Mesendoderm (in vitro differentiated cells): ENCODE measurements around the gene KSR2.

Experiments
- DNase-seq: peaks from one replicate; pipeline ENCODE4 v3.0.0; 2013
- H2AK5ac ChIP-seq: 2 replicates; pipeline ENCODE4 v1.6.1; 2013; ENCODE audit warnings: low read length, inconsistent platforms
- H2BK120ac ChIP-seq: 2 replicates; pipeline ENCODE4 v1.6.1; 2013; ENCODE audit warnings: low read depth, mild to moderate bottlenecking, low read length, moderate library complexity, mixed read lengths
- H2BK15ac ChIP-seq: replicated peaks from 2 replicates; pipeline ENCODE4 v1.6.1; 2013; ENCODE audit warnings: low read depth, mild to moderate bottlenecking, moderate library complexity
- H2BK5ac ChIP-seq: 2 replicates; pipeline ENCODE4 v1.6.1; 2013; ENCODE audit warnings: low read length, inconsistent platforms
- H3K18ac ChIP-seq: 2 replicates; pipeline ENCODE4 v1.6.1; 2013; ENCODE audit warnings: mild to moderate bottlenecking, low read length, mixed read lengths
- H3K23ac ChIP-seq: one replicate; pipeline ENCODE4 v1.6.1; 2013; ENCODE audit warnings: low read length
- H3K27ac ChIP-seq: 2 replicates; pipeline ENCODE4 v1.5.1; 2013; ENCODE audit warnings: low read depth, mild to moderate bottlenecking, inconsistent platforms, low read length, moderate library complexity
- H3K27me3 ChIP-seq: 2 replicates; pipeline ENCODE4 v1.6.1; 2013; ENCODE audit warnings: low read length, control low read depth, mild to moderate bottlenecking, inconsistent platforms; ENCODE audit not compliant: insufficient read depth, poor library complexity
- H3K36me3 ChIP-seq: 2 replicates; pipeline ENCODE4 v1.6.1; 2013; ENCODE audit warnings: low read length, inconsistent platforms; ENCODE audit not compliant: control insufficient read depth, insufficient read depth
- H3K4ac ChIP-seq: one replicate; pipeline ENCODE4 v1.6.1; 2013; ENCODE audit warnings: low read depth, mild to moderate bottlenecking, low read length, moderate library complexity
- H3K4me1 ChIP-seq: 2 replicates; pipeline ENCODE4 v1.6.1; 2013; ENCODE audit warnings: low read depth, low read length, inconsistent platforms; ENCODE audit not compliant: control insufficient read depth
- H3K4me2 ChIP-seq: 2 replicates; pipeline ENCODE4 v1.6.1; 2013; ENCODE audit warnings: low read length
- H3K4me3 ChIP-seq: 2 replicates; pipeline ENCODE4 v1.5.1; 2013; ENCODE audit warnings: mild to moderate bottlenecking, low read length
- H3K56ac ChIP-seq: one replicate; pipeline ENCODE4 v1.6.1; 2013; ENCODE audit warnings: low read length
- H3K79me1 ChIP-seq: 2 replicates; pipeline ENCODE4 v1.6.1; 2013; ENCODE audit warnings: low read length, inconsistent platforms
- H3K79me2 ChIP-seq: 2 replicates; pipeline ENCODE4 v1.6.1; 2013; ENCODE audit warnings: mild to moderate bottlenecking, low read length; ENCODE audit not compliant: control insufficient read depth, insufficient read depth
- H3K9ac ChIP-seq: 2 replicates; pipeline ENCODE4 v1.6.1; 2013; ENCODE audit warnings: low read length, inconsistent platforms
- H4K5ac ChIP-seq: one replicate; pipeline ENCODE4 v1.6.1; 2013; ENCODE audit warnings: low read length
- H4K8ac ChIP-seq: one replicate; pipeline ENCODE4 v1.6.1; 2013; ENCODE audit warnings: low read depth, mild to moderate bottlenecking, control low read depth, low read length, moderate library complexity
- WGBS: extraction: QIAGEN DNeasy Blood & Tissue Kit; methylation state at CpG from one replicate; pipeline ENCODE4 v1.1.7; 2013; ENCODE audit warnings: low lambda C conversion rate, missing lambda C conversion rate; ENCODE audit not compliant: insufficient coverage; ENCODE audit errors: extremely low coverage; 5-methylcytosine and 5-hydroxymethylcytosine counted together

The KSR2 gene

DNA sequence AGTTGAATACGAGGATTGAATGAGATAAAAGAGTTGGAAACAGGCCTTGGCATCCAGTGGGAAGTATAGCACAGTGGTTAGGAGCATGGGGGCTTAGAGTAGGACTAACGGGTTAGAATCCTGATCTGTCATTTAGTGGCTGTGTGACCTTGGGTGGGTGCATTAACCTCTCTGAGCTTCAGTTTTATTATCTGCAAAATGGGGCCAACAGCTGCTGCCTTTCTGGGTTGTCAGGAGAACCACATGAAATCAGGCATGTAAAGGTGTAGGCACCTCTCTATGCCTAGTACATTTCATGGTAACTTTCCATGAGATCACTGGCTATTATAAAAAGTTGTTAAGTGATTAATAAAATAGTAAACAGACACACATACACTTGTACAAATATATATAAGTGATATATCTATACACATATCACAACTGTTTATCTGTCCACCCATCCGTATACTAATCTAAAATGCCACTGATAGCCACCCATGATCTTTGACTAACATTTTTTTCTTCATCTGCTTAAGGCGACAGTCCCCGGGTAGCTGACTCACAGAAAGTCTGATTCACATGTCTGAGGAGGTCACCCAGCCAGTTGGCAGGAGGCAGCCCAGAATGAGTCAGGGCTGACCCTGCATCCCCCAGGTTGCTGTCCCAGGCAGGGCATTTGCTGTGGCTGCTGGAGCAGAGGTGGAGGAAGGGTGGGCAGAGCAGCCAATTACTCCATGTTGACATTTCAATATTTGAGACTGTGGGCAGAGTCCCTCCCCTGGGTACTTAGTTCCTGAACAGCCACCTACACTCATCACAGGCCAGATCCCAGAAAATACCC is 481.7 kb downstream of the KSR2 start:
- H3K36me3 ChIP-seq: no peaks in the 10 kb centered on the region
- no peak overlapping the region for H2BK5ac ChIP-seq
- peak; percentile 37 for DNase-seq
- no peak overlapping the region for H3K4me2 ChIP-seq
- H3K4ac ChIP-seq: no peak overlapping the region
- no peak overlapping the region for H2BK15ac ChIP-seq
- H2BK120ac ChIP-seq: no peak overlapping the region
- H3K18ac ChIP-seq: no peak overlapping the region
- H3K27me3 ChIP-seq: no peaks in the 10 kb centered on the region
- no peaks in the 10 kb centered on the region for H3K79me2 ChIP-seq
- no peaks in the 10 kb centered on the region for H3K79me1 ChIP-seq
- no peaks in the 10 kb centered on the region for H3K4me1 ChIP-seq
- H3K56ac ChIP-seq: no peak overlapping the region
- no peak overlapping the region for H3K23ac ChIP-seq
- no peak overlapping the region for H3K27ac ChIP-seq
- no CpG with 5 or more reads among the region's 5 CpGs for WGBS
- H3K4me3 ChIP-seq: no peak overlapping the region
- no peak overlapping the region for H2AK5ac ChIP-seq
- no peak overlapping the region for H3K9ac ChIP-seq
- no peak overlapping the region for H4K8ac ChIP-seq
- no peak overlapping the region for H4K5ac ChIP-seq

DNA sequence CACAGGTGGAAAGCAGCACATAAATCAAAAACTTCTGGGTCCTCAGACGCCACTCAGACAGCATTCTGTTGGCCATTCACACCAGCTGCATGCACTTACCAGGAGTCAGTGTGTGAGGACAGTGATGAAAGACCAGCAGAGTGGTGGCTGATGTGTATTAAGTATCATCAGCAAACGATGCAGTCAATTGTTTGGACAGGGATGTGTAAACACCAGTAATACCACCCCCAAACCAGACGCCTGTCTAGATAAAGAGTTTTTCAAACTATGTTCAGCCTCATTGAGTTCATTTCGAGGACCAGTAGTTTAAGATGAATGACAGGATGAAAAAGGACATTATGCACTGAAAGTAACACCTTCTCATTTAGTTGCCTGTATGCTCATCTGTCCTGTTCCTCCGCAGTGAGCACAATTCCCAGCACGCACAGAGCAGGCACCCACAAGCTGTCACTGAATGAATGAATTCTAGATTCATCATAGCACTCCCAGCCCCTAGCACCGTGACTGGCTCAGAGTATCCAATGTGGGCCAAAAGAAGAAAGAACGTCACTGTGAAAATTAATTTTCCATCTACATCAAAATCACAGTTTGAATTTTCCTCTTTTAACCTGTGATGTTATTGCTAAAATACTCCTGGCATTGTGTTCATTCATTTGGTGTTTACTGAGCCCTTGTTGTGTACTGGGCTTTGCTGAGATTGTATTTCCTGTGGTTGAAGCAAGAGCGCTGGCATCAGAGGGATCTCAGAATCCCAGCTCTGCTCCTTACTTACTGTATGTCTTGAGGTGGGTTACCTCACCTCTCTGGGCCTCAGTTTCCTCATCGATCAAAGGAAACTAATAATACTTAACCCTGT is 482.6 kb downstream of the KSR2 start:
- Histone ChIP-seq H3K9ac (no peak overlapping the region), H2AK5ac (no peak overlapping the region), H3K56ac (no peak overlapping the region), H2BK5ac (no peak overlapping the region), H3K79me2 (no peaks in the 10 kb centered on the region), H3K27me3 (no peaks in the 10 kb centered on the region), H2BK15ac (no peak overlapping the region), H3K79me1 (no peaks in the 10 kb centered on the region), H3K4me3 (no peak overlapping the region), H3K23ac (no peak overlapping the region), H4K5ac (no peak overlapping the region), H3K18ac (no peak overlapping the region), H4K8ac (no peak overlapping the region), H3K27ac (no peak overlapping the region), H2BK120ac (no peak overlapping the region), H3K4me1 (no peaks in the 10 kb centered on the region), H3K4ac (no peak overlapping the region), H3K4me2 (no peak overlapping the region), H3K36me3 (no peaks in the 10 kb centered on the region)
- no CpG with 5 or more reads among the region's 10 CpGs for WGBS
- no peak for DNase-seq

DNA sequence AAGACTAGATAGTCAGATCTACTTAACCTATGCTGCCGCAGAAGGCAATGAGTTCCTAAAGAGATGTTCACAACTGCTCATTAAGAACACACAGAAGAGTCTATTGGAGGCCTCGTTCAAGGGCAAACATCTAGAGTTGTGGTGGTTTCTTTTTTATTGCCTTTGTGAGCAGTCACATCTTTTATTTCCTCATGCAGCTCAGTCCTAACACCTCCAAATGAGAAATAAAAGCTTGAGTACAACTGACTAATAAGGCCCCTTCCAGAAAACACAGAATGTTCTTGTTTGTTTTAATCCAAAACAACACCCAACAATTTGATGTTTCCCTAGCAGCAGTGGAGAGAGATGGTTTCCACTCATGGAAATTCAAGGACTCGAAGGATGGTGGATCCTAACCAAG is 483.9 kb downstream of the KSR2 start:
- no peak for DNase-seq
- WGBS: no CpG with 5 or more reads among the region's 3 CpGs
- Histone ChIP-seq H3K4ac (no peak overlapping the region), H3K36me3 (no peaks in the 10 kb centered on the region), H3K27ac (no peak overlapping the region), H2BK120ac (no peak overlapping the region), H3K18ac (no peak overlapping the region), H2BK5ac (no peak overlapping the region), H3K56ac (no peak overlapping the region), H3K4me3 (no peak overlapping the region), H4K8ac (no peak overlapping the region), H3K79me1 (no peaks in the 10 kb centered on the region), H2BK15ac (no peak overlapping the region), H3K23ac (no peak overlapping the region), H3K27me3 (no peaks in the 10 kb centered on the region), H2AK5ac (no peak overlapping the region), H3K4me1 (no peaks in the 10 kb centered on the region), H4K5ac (no peak overlapping the region), H3K4me2 (no peak overlapping the region), H3K79me2 (no peaks in the 10 kb centered on the region), H3K9ac (no peak overlapping the region)

DNA sequence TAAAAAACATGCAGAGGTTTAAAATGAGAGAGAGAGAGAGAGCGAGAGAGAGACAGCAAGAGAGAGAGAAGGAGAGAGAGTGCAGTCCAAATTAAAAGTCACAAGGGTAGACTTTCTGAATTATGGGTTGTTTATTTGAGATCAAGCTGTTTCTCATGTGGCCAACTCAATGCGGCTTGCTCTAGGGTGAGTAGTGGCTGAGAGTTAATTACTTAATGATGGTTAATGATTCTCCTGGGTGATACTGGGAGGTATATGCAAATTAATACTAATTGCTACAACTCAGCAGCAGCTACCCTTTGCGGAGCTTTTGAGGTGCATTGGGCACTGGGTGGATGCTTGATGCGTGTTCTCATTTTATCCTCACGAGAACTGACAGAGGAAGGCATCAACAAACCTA is 485.3 kb downstream of the KSR2 start:
- Histone ChIP-seq H2BK120ac (no peak overlapping the region), H3K4ac (no peak overlapping the region), H4K8ac (no peak overlapping the region), H3K36me3 (no peaks in the 10 kb centered on the region), H3K18ac (no peak overlapping the region), H3K4me2 (no peak overlapping the region), H2BK5ac (no peak overlapping the region), H3K79me1 (no peaks in the 10 kb centered on the region), H3K9ac (no peak overlapping the region), H3K56ac (no peak overlapping the region), H3K27ac (no peak overlapping the region), H3K27me3 (no peaks in the 10 kb centered on the region), H3K23ac (no peak overlapping the region), H2BK15ac (no peak overlapping the region), H4K5ac (no peak overlapping the region), H3K79me2 (no peaks in the 10 kb centered on the region), H3K4me1 (no peaks in the 10 kb centered on the region), H3K4me3 (no peak overlapping the region), H2AK5ac (no peak overlapping the region)
- no CpG with 5 or more reads among the region's 5 CpGs for WGBS
- DNase-seq: no peak

DNA sequence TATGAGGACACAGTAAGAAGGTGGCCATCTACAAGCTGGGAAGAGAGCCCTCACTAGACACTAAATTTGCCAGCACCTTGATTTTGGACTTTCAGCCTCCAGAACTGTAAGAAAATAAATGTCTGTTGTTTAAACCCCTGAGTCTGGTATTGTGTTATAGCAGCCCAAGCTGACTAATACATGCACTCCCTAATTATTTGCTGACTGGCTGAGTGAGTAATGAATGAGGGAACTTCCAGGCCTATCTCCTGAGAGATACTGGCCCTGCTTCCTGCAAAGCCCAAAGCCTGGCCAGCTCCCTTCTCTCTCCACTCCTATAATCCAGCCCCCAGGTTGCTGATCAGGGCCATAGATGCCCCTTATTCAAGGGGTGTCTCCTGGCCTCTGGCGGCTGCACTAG is 487.3 kb downstream of the KSR2 start:
- H2AK5ac ChIP-seq: no peak overlapping the region
- H3K79me2 ChIP-seq: no peaks in the 10 kb centered on the region

More for the DNA sequence above, 487.3 kb downstream of the KSR2 start:
- WGBS: no CpG with 5 or more reads among the region's 1 CpG
- Histone ChIP-seq H3K4me2 (no peak overlapping the region), H2BK120ac (no peak overlapping the region), H3K18ac (no peak overlapping the region), H3K56ac (no peak overlapping the region), H3K9ac (no peak overlapping the region), H3K4me1 (no peaks in the 10 kb centered on the region), H3K27me3 (no peaks in the 10 kb centered on the region), H3K23ac (no peak overlapping the region), H4K5ac (no peak overlapping the region), H3K36me3 (no peaks in the 10 kb centered on the region), H4K8ac (no peak overlapping the region), H2BK5ac (no peak overlapping the region), H2BK15ac (no peak overlapping the region), H3K4ac (no peak overlapping the region), H3K4me3 (no peak overlapping the region), H3K79me1 (no peaks in the 10 kb centered on the region), H3K27ac (no peak overlapping the region)
- DNase-seq: no peak
